HepG2 (cell line): Measurements from ENCODE around the gene ETFA. TPM values are rescaled to one million over a fixed set of nuclear protein-coding genes. Genes with fewer than 3 reads are reported as not detected.

Experiments
- CBX1 ChIP-seq: IDR thresholded peaks from one replicate; pipeline ENCODE4 v1.6.1; 2016; ENCODE audit warnings: antibody characterized with exemption, low read depth
- GLI4 ChIP-seq: sonication (generic); formaldehyde crosslinking; IDR thresholded peaks from 2 replicates; pipeline ENCODE4 v1.5.1; 2020; ENCODE audit warnings: missing genetic modification reagents, mild to moderate bottlenecking, moderate library complexity, borderline replicate concordance
- HES4 ChIP-seq: sonication (generic); formaldehyde crosslinking; IDR thresholded peaks from 2 replicates; pipeline ENCODE4 v1.9.0; 2021; ENCODE audit warnings: mild to moderate bottlenecking, missing genetic modification reagents, borderline replicate concordance
- MTF1 ChIP-seq: sonication (generic); formaldehyde crosslinking; IDR thresholded peaks from 2 replicates; pipeline ENCODE4 v1.5.0; 2020; ENCODE audit warnings: missing genetic modification reagents
- NR2C2 ChIP-seq: sonication (generic); formaldehyde crosslinking; IDR thresholded peaks from 2 replicates; pipeline ENCODE4 v1.4.0; 2020; ENCODE audit warnings: missing genetic modification reagents, mild to moderate bottlenecking, moderate library complexity, borderline replicate concordance
- POLR2A ChIP-seq, 2 experiments: IDR thresholded peaks; 2 replicates each; pipeline ENCODE4 v1.6.1; 2011; ENCODE audit warnings: low read depth in 2 of 2, low read length in 2 of 2, mild to moderate bottlenecking in 1 of 2, moderate library complexity in 1 of 2; ENCODE audit not compliant: insufficient read depth in 1 of 2
- SIN3A ChIP-seq: IDR thresholded peaks from 2 replicates; pipeline ENCODE4 v1.6.1; 2011; ENCODE audit warnings: low read depth, mild to moderate bottlenecking, control low read depth, low read length, borderline replicate concordance
- SMC3 ChIP-seq: IDR thresholded peaks from 2 replicates; pipeline ENCODE4 v1.6.1; 2011; ENCODE audit warnings: low read length, improper control_type of control experiment
- TAF15 ChIP-seq: fragments of 200-400 bp; formaldehyde crosslinking; IDR thresholded peaks from one replicate; pipeline ENCODE4 v1.6.1; 2018; ENCODE audit warnings: mild to moderate bottlenecking, low read depth, low read length; ENCODE audit not compliant: poor library complexity, severe bottlenecking
- ZBTB26 ChIP-seq: IDR thresholded peaks from 2 replicates; pipeline ENCODE4 v1.6.1; 2016; ENCODE audit warnings: missing compliant biosample characterization, missing genetic modification reagents, borderline replicate concordance
- ZNF460 ChIP-seq: sonication (generic); formaldehyde crosslinking; IDR thresholded peaks from 2 replicates; pipeline ENCODE4 v1.5.1; 2020; ENCODE audit warnings: missing genetic modification reagents, mild to moderate bottlenecking, borderline replicate concordance
- ZNF556 ChIP-seq: sonication (generic); formaldehyde crosslinking; IDR thresholded peaks from 2 replicates; pipeline ENCODE4 v1.4.0; 2020; ENCODE audit warnings: mild to moderate bottlenecking, missing genetic modification reagents, borderline replicate concordance
- ZNF597 ChIP-seq: sonication (generic); formaldehyde crosslinking; IDR thresholded peaks from 2 replicates; pipeline ENCODE4 v1.5.0; 2020; ENCODE audit warnings: missing genetic modification reagents
- ZNF777 ChIP-seq: sonication (generic); formaldehyde crosslinking; IDR thresholded peaks from 2 replicates; pipeline ENCODE4 v1.4.0; 2020; ENCODE audit warnings: missing genetic modification reagents
- polyA plus RNA-seq, 8 experiments: library from polyadenylated mRNA; depleted of rRNA in 3 of 8; stranded (reverse) in 7 of 8; unstranded in 1 of 8; fragments of >200 nt; fragmentation: Illumina TruSeq in 4 of 8; extraction: Trizol in 4 of 8; gene quantifications; 2 replicates each; pipeline versions ENCODE4 v1.2.1 to v1.2.3, GENCODE V29; 2011 to 2016; ENCODE audit warnings: low read depth in 4 of 8, missing spikeins in 1 of 8, mixed read lengths in 1 of 8; ENCODE audit not compliant: insufficient read depth in 1 of 8
- total RNA-seq, 5 experiments: library from RNA; depleted of rRNA; stranded (reverse); fragments of >200 nt; fragmentation: Illumina TruSeq; extraction: Trizol; gene quantifications; 2 replicates each; pipeline ENCODE4 v1.2.3, GENCODE V29; 2016; ENCODE audit warnings: low read depth in 1 of 5
- TF ChIP-seq, protein P1 (sequence below): sonication (generic); formaldehyde crosslinking; IDR thresholded peaks from 2 replicates; pipeline ENCODE4 v1.5.0; 2020; ENCODE audit warnings: missing genetic modification reagents
- TF ChIP-seq, protein P2 (sequence below): sonication (generic); formaldehyde crosslinking; IDR thresholded peaks from 2 replicates; pipeline ENCODE4 v1.8.0; 2022; ENCODE audit warnings: mild to moderate bottlenecking, missing genetic modification reagents; ENCODE audit not compliant: insufficient replicate concordance
- TF ChIP-seq, protein P3 (sequence below): sonication (generic); formaldehyde crosslinking; IDR thresholded peaks from 2 replicates; pipeline ENCODE4 v1.5.0; 2020; ENCODE audit warnings: missing genetic modification reagents
- TF ChIP-seq, protein P4 (sequence below): sonication (generic); formaldehyde crosslinking; IDR thresholded peaks from 2 replicates; pipeline ENCODE4 v1.8.1; 2023; ENCODE audit warnings: mild to moderate bottlenecking, missing genetic modification reagents, borderline replicate concordance
- TF ChIP-seq, protein P5 (sequence below): sonication (generic); formaldehyde crosslinking; IDR thresholded peaks from 2 replicates; pipeline ENCODE4 v1.5.1; 2020; ENCODE audit warnings: mild to moderate bottlenecking, missing genetic modification reagents, borderline replicate concordance
- TF ChIP-seq, protein P6 (sequence below): IDR thresholded peaks from 2 replicates; pipeline ENCODE4 v1.6.1; 2016

ETFA gene
- total and polyA plus RNA-seq, 2 of the 13 experiments (the other 11 are each of a cell fraction or from before 2014, with no cell fraction given): 291 to 396 TPM

- TF ChIP-seq, protein P1, sequence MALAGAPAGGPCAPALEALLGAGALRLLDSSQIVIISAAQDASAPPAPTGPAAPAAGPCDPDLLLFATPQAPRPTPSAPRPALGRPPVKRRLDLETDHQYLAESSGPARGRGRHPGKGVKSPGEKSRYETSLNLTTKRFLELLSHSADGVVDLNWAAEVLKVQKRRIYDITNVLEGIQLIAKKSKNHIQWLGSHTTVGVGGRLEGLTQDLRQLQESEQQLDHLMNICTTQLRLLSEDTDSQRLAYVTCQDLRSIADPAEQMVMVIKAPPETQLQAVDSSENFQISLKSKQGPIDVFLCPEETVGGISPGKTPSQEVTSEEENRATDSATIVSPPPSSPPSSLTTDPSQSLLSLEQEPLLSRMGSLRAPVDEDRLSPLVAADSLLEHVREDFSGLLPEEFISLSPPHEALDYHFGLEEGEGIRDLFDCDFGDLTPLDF (CRISPR knock-in tag): no peak
- TF ChIP-seq, protein P2, sequence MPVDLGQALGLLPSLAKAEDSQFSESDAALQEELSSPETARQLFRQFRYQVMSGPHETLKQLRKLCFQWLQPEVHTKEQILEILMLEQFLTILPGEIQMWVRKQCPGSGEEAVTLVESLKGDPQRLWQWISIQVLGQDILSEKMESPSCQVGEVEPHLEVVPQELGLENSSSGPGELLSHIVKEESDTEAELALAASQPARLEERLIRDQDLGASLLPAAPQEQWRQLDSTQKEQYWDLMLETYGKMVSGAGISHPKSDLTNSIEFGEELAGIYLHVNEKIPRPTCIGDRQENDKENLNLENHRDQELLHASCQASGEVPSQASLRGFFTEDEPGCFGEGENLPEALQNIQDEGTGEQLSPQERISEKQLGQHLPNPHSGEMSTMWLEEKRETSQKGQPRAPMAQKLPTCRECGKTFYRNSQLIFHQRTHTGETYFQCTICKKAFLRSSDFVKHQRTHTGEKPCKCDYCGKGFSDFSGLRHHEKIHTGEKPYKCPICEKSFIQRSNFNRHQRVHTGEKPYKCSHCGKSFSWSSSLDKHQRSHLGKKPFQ (CRISPR knock-in tag): no peak
- TF ChIP-seq ZNF556 (CRISPR knock-in tag) (no peak), MTF1 (CRISPR knock-in tag) (no peak), ZNF777 (no peak), ZNF460 (CRISPR knock-in tag) (no peak), TAF15 (no peak), SMC3 (peak; percentile 28; the same call in 1 of the 2 replicates), GLI4 (CRISPR knock-in tag) (no peak), POLR2A (IDR thresholded peaks at IDR 0.05; ENCODE audit: insufficient read depth in 1 of 2, low read depth in 2 of 2, low read length in 2 of 2) (no peak), HES4 (no peak), ZNF597 (no peak), SIN3A (no peak), NR2C2 (CRISPR knock-in tag) (no peak), ZBTB26 (CRISPR knock-in tag) (no peak), CBX1 (no peak)
- TF ChIP-seq, protein P3, sequence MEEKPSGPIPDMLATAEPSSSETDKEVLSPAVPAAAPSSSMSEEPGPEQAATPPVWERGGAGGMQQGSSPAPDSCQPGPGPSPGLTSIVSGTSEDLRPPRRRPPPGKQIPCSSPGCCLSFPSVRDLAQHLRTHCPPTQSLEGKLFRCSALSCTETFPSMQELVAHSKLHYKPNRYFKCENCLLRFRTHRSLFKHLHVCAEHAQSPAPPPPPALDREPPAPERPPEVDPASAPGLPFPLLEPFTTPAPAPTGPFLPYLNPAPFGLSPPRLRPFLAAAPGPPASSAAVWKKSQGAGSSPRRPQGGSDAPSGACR: no peak
- TF ChIP-seq, protein P4, sequence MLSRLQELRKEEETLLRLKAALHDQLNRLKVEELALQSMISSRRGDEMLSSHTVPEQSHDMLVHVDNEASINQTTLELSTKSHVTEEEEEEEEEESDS: no peak
- TF ChIP-seq, protein P5, sequence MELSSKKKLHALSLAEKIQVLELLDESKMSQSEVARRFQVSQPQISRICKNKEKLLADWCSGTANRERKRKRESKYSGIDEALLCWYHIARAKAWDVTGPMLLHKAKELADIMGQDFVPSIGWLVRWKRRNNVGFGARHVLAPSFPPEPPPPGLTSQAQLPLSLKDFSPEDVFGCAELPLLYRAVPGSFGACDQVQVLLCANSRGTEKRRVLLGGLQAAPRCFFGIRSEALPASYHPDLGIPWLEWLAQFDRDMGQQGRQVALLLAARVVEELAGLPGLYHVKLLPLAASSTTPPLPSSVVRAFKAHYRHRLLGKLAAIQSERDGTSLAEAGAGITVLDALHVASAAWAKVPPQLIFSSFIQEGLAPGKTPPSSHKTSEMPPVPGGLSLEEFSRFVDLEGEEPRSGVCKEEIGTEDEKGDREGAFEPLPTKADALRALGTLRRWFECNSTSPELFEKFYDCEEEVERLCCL (CRISPR knock-in tag): no peak
- TF ChIP-seq, protein P6, sequence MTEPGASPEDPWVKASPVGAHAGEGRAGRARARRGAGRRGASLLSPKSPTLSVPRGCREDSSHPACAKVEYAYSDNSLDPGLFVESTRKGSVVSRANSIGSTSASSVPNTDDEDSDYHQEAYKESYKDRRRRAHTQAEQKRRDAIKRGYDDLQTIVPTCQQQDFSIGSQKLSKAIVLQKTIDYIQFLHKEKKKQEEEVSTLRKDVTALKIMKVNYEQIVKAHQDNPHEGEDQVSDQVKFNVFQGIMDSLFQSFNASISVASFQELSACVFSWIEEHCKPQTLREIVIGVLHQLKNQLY (CRISPR knock-in tag): no peak
These were observed 120.3 kb downstream of the ETFA start (continued) for GRCh38 chr15:76190751-76191538.
